WTC11 (cell line): ENCODE results near the gene ARHGAP22. TPM values are rescaled to one million over a fixed set of nuclear protein-coding genes. Genes with fewer than 3 reads are reported as not detected.

Source experiments
- ATAC-seq: fragments of 200-7000 bp; cut with Tn5 transposase; 2 replicates; pipeline ENCODE4 v1.10.0; 2021; ENCODE audit warnings: mild to moderate bottlenecking, moderate library complexity
- CTCF ChIA-PET: fragments of 300-600 bp; sonication (Branson Sonifier 250); formaldehyde crosslinking; loops from one replicate; lab custom pipeline; 2021; ENCODE audit warnings: antibody characterized with exemption; lab: Charles Lee
- POLR2A ChIA-PET: fragments of 350-600 bp; sonication (Branson Sonifier 250); formaldehyde crosslinking; loops from one replicate; lab custom pipeline; 2021; ENCODE audit warnings: antibody characterized with exemption; lab: Charles Lee
- DNase-seq: peaks from one replicate; pipeline ENCODE4 v3.0.0; 2021; ENCODE audit warnings: low spot score
- H3K27ac Mint-ChIP-seq: 2 replicates; pipeline ENCODE4 v1.8.0; 2021; ENCODE audit warnings: mixed read lengths
- H3K27me3 Mint-ChIP-seq: 2 replicates; pipeline ENCODE4 v1.8.0; 2021; ENCODE audit warnings: low read depth, mild to moderate bottlenecking, moderate library complexity, mixed read lengths
- H3K36me3 Mint-ChIP-seq: 2 replicates; pipeline ENCODE4 v1.8.0; 2021; ENCODE audit warnings: mixed read lengths
- H3K4me1 Mint-ChIP-seq: 2 replicates; pipeline ENCODE4 v1.8.0; 2022; ENCODE audit warnings: mixed read lengths
- H3K4me3 Mint-ChIP-seq: 2 replicates; pipeline ENCODE4 v1.8.0; 2021; ENCODE audit warnings: mild to moderate bottlenecking, moderate library complexity, mixed read lengths
- H3K9me3 Mint-ChIP-seq: 2 replicates; pipeline ENCODE4 v1.8.0; 2021; ENCODE audit warnings: mixed read lengths
- AFF4 ChIP-seq: sonication (generic); formaldehyde crosslinking; IDR thresholded peaks from 2 replicates; pipeline ENCODE4 v1.8.1; 2023; ENCODE audit warnings: mild to moderate bottlenecking, missing genetic modification reagents, borderline replicate concordance
- ATF3 ChIP-seq: sonication (generic); formaldehyde crosslinking; conservative IDR thresholded peaks from 2 replicates; pipeline ENCODE4 v1.8.1; 2022; ENCODE audit warnings: mild to moderate bottlenecking, missing genetic modification reagents
- ATF6 ChIP-seq: sonication (generic); formaldehyde crosslinking; IDR thresholded peaks from 2 replicates; pipeline ENCODE4 v1.8.1; 2023; ENCODE audit warnings: mild to moderate bottlenecking, missing genetic modification reagents
- CBFB ChIP-seq: sonication (generic); formaldehyde crosslinking; IDR thresholded peaks from 2 replicates; pipeline ENCODE4 v1.8.1; 2022; ENCODE audit warnings: mild to moderate bottlenecking, low read depth, missing genetic modification reagents
- FOXJ3 ChIP-seq: sonication (generic); formaldehyde crosslinking; IDR thresholded peaks from 2 replicates; pipeline ENCODE4 v1.9.0; 2021; ENCODE audit warnings: missing genetic modification reagents, mild to moderate bottlenecking, borderline replicate concordance
- MLX ChIP-seq: sonication (generic); formaldehyde crosslinking; IDR thresholded peaks from 2 replicates; pipeline ENCODE4 v1.8.1; 2023; ENCODE audit warnings: mild to moderate bottlenecking, missing genetic modification reagents, moderate library complexity
- NFE2L1 ChIP-seq: sonication (generic); formaldehyde crosslinking; IDR thresholded peaks from 2 replicates; pipeline ENCODE4 v1.8.1; 2023; ENCODE audit warnings: missing genetic modification reagents
- PREB ChIP-seq: sonication (generic); formaldehyde crosslinking; IDR thresholded peaks from 2 replicates; pipeline ENCODE4 v1.8.1; 2022; ENCODE audit warnings: mild to moderate bottlenecking, missing genetic modification reagents, moderate library complexity, borderline replicate concordance
- RORB ChIP-seq: fragments of 250-450 bp; sonication (Bioruptor Pico); IDR thresholded peaks from 2 replicates; pipeline ENCODE4 v1.9.0; 2021; ENCODE audit warnings: mild to moderate bottlenecking
- SP1 ChIP-seq: sonication (generic); formaldehyde crosslinking; conservative IDR thresholded peaks from 2 replicates; pipeline ENCODE4 v1.8.1; 2022; ENCODE audit warnings: missing genetic modification reagents
- ZNF121 ChIP-seq: sonication (generic); formaldehyde crosslinking; IDR thresholded peaks from 2 replicates; pipeline ENCODE4 v1.8.0; 2023; ENCODE audit warnings: missing genetic modification reagents
- ZNF396 ChIP-seq: fragments of 250-450 bp; sonication (Bioruptor Pico); IDR thresholded peaks from 2 replicates; pipeline ENCODE4 v1.8.0; 2021; ENCODE audit warnings: mild to moderate bottlenecking, moderate library complexity, borderline replicate concordance
- total RNA-seq: library from RNA; stranded (reverse); gene quantifications from 3 replicates; pipeline ENCODE4 v1.2.3, GENCODE V29; 2021

Gene ARHGAP22
- total RNA-seq, 1 experiment from 2014 or later = 8.6 TPM

GRCh38 chr10:48612236-48612943 is 7.5 kb upstream of the ARHGAP22 start:
- no peak for DNase-seq

More at GRCh38 chr10:48612236-48612943, 7.5 kb upstream of the ARHGAP22 start:
- no peaks in the 10 kb centered on the region for H3K36me3 Mint-ChIP-seq
- peaks cover 12% of the 10 kb centered on the region; the same call in 1 of the 2 replicates for H3K9me3 Mint-ChIP-seq
- no peak for TF ChIP-seq FOXJ3 (CRISPR knock-in tag)
- TF ChIP-seq ATF6 (CRISPR knock-in tag) = no peak
- no peak for TF ChIP-seq SP1 (CRISPR knock-in tag)
- no peak for TF ChIP-seq AFF4 (CRISPR knock-in tag)
- no peak for TF ChIP-seq MLX
- no peak for TF ChIP-seq ZNF121
- no peak for TF ChIP-seq PREB (CRISPR knock-in tag)
- TF ChIP-seq ZNF396 = no peak
- no peak for TF ChIP-seq RORB (CRISPR knock-in tag)
- TF ChIP-seq NFE2L1 (CRISPR knock-in tag) = no peak
- no peak for TF ChIP-seq ATF3
- TF ChIP-seq CBFB (CRISPR knock-in tag) = no peak
- H3K4me1 Mint-ChIP-seq = peaks cover 6% of the 10 kb centered on the region
- no peak overlapping the region for H3K27ac Mint-ChIP-seq
- ChIA-PET CTCF (interaction anchor here (0.6 to 1.0 kb wide), 3 partner anchors 45 to 1635 kb away, joined by 3 read pairs; no protein-coding TSS in a partner anchor), POLR2A (no interaction called here)
- no peak overlapping the region for H3K4me3 Mint-ChIP-seq
- ATAC-seq = no peak
- peaks cover 7% of the 10 kb centered on the region for H3K27me3 Mint-ChIP-seq
